Measurements from ENCODE around the gene DLK1.

- TF ChIP-seq HMGXB4 (CRISPR knock-in tag; IDR thresholded peaks at IDR 0.05), result no peak
- no peak for TF ChIP-seq CTCF (IDR thresholded peaks at IDR 0.05)
- TF ChIP-seq CREB1 (CRISPR knock-in tag; IDR thresholded peaks at IDR 0.05), result no peak
- no peak for TF ChIP-seq CREM (CRISPR knock-in tag; IDR thresholded peaks at IDR 0.05)
- TF ChIP-seq ZNF232 (CRISPR knock-in tag; IDR thresholded peaks at IDR 0.05), result no peak
- no peak for TF ChIP-seq USF2 (CRISPR knock-in tag; IDR thresholded peaks at IDR 0.05)
- no peak for TF ChIP-seq MAX (CRISPR knock-in tag; IDR thresholded peaks at IDR 0.05)
- no peak for TF ChIP-seq RELA (CRISPR knock-in tag; IDR thresholded peaks at IDR 0.05; ENCODE audit: borderline replicate concordance)
- TF ChIP-seq ELF4 (CRISPR knock-in tag; IDR thresholded peaks at IDR 0.05; ENCODE audit: low read depth), result no peak
- TF ChIP-seq ZNF121 (CRISPR knock-in tag; IDR thresholded peaks at IDR 0.05), result no peak
- TF ChIP-seq ATF3 (CRISPR knock-in tag; conservative IDR thresholded peaks at IDR 0.05), result no peak
These were observed 35.4 kb downstream of the DLK1 start for GRCh38 chr14:100762089-100762515.
